H9 (cell line): ENCODE results near the gene RIOK3. TPM values are rescaled to one million over a fixed set of nuclear protein-coding genes. Genes with fewer than 3 reads are reported as not detected.

Source experiments
- DNase-seq: peaks from one replicate; pipeline ENCODE4 v3.0.0-alpha.2; 2017
- H2AFZ ChIP-seq: one replicate; pipeline ENCODE4 v1.6.1; 2013; ENCODE audit warnings: mild to moderate bottlenecking, low read length, control low read depth, moderate library complexity
- H2AK5ac ChIP-seq: 2 replicates; pipeline ENCODE4 v1.6.1; 2013; ENCODE audit warnings: low read length, control low read depth, mixed read lengths; ENCODE audit not compliant: insufficient read length
- H2BK120ac ChIP-seq: one replicate; pipeline ENCODE4 v1.6.1; 2013; ENCODE audit warnings: low read depth, mild to moderate bottlenecking, low read length, control low read depth, inconsistent platforms; ENCODE audit not compliant: poor library complexity, severe bottlenecking
- H2BK12ac ChIP-seq: 2 replicates; pipeline ENCODE4 v1.6.1; 2013; ENCODE audit warnings: low read length, control low read depth, mixed read lengths, low read depth; ENCODE audit not compliant: insufficient read length
- H2BK15ac ChIP-seq: 2 replicates; pipeline ENCODE4 v1.6.1; 2013; ENCODE audit warnings: low read depth, low read length, control low read depth
- H2BK20ac ChIP-seq: one replicate; pipeline ENCODE4 v1.6.1; 2013; ENCODE audit warnings: low read depth, mild to moderate bottlenecking, low read length, control low read depth, inconsistent platforms; ENCODE audit not compliant: poor library complexity, severe bottlenecking
- H2BK5ac ChIP-seq: 2 replicates; pipeline ENCODE4 v1.6.1; 2013; ENCODE audit warnings: low read length, control low read depth, mixed read lengths; ENCODE audit not compliant: insufficient read length
- H3K14ac ChIP-seq: 2 replicates; pipeline ENCODE4 v1.6.1; 2013; ENCODE audit warnings: low read length, control low read depth; ENCODE audit not compliant: insufficient read depth
- H3K18ac ChIP-seq: 2 replicates; pipeline ENCODE4 v1.6.1; 2013; ENCODE audit warnings: low read depth, mild to moderate bottlenecking, mixed read lengths, low read length, control low read depth; ENCODE audit not compliant: insufficient read length
- H3K23ac ChIP-seq: 2 replicates; pipeline ENCODE4 v1.6.1; 2013; ENCODE audit warnings: low read length, control low read depth, mixed read lengths, low read depth; ENCODE audit not compliant: insufficient read length
- H3K23me2 ChIP-seq: 2 replicates; pipeline ENCODE4 v1.6.1; 2013; ENCODE audit warnings: low read depth, mild to moderate bottlenecking, mixed read lengths, low read length, control low read depth; ENCODE audit not compliant: insufficient read length, poor library complexity, severe bottlenecking
- H3K27ac ChIP-seq: 2 replicates; pipeline ENCODE4 v1.5.1; 2013; ENCODE audit warnings: low read length, control low read depth, mixed read lengths, low read depth; ENCODE audit not compliant: insufficient read length
- H3K27me3 ChIP-seq: 2 replicates; pipeline ENCODE4 v1.6.1; 2013; ENCODE audit warnings: low read length, control low read depth, inconsistent platforms; ENCODE audit not compliant: insufficient read depth
- H3K4ac ChIP-seq: 2 replicates; pipeline ENCODE4 v1.6.1; 2013; ENCODE audit warnings: low read depth, mild to moderate bottlenecking, control low read depth, inconsistent platforms, low read length, moderate library complexity
- H3K4me1 ChIP-seq: 2 replicates; pipeline ENCODE4 v1.6.1; 2013; ENCODE audit warnings: low read length, control low read depth, inconsistent platforms; ENCODE audit not compliant: insufficient read depth
- H3K4me2 ChIP-seq: 2 replicates; pipeline ENCODE4 v1.6.1; 2013; ENCODE audit warnings: low read length, control low read depth, mixed read lengths; ENCODE audit not compliant: insufficient read length, insufficient read depth
- H3K56ac ChIP-seq: 2 replicates; pipeline ENCODE4 v1.6.1; 2013; ENCODE audit warnings: low read depth, mild to moderate bottlenecking, mixed read lengths, low read length, control low read depth; ENCODE audit not compliant: insufficient read length
- H3K79me1 ChIP-seq: 2 replicates; pipeline ENCODE4 v1.6.1; 2013; ENCODE audit warnings: low read depth, mild to moderate bottlenecking, moderate library complexity, low read length, control low read depth, inconsistent platforms; ENCODE audit not compliant: insufficient read depth, poor library complexity, severe bottlenecking
- H3K79me2 ChIP-seq: 2 replicates; pipeline ENCODE4 v1.6.1; 2013; ENCODE audit warnings: low read length, control low read depth, inconsistent platforms; ENCODE audit not compliant: insufficient read depth
- H3K9ac ChIP-seq: 2 replicates; pipeline ENCODE4 v1.6.1; 2013; ENCODE audit warnings: low read length, control low read depth, mixed read lengths; ENCODE audit not compliant: insufficient read length; ENCODE audit errors: extremely low read depth
- H3K9me3 ChIP-seq: one replicate; pipeline ENCODE4 v1.6.1; 2013; ENCODE audit warnings: low read depth, low read length, inconsistent platforms; ENCODE audit not compliant: control insufficient read depth
- H3T11ph ChIP-seq: one replicate; pipeline ENCODE4 v1.6.1; 2013; ENCODE audit warnings: mild to moderate bottlenecking, low read length, control low read depth, inconsistent platforms
- H4K20me1 ChIP-seq: one replicate; pipeline ENCODE4 v1.6.1; 2013; ENCODE audit not compliant: control insufficient read depth, insufficient read length, insufficient read depth
- H4K5ac ChIP-seq: 2 replicates; pipeline ENCODE4 v1.6.1; 2013; ENCODE audit warnings: low read depth, mild to moderate bottlenecking, mixed read lengths, low read length, control low read depth; ENCODE audit not compliant: insufficient read length
- H4K8ac ChIP-seq: replicated peaks from 2 replicates; pipeline ENCODE4 v1.6.1; 2013; ENCODE audit warnings: low read length, control low read depth, mixed read lengths, low read depth; ENCODE audit not compliant: insufficient read length
- H4K91ac ChIP-seq: 2 replicates; pipeline ENCODE4 v1.6.1; 2013; ENCODE audit warnings: low read depth, mild to moderate bottlenecking, moderate library complexity, mixed read lengths, low read length, control low read depth; ENCODE audit not compliant: insufficient read length
- H3K27ac Mint-ChIP-seq, 3 experiments: 2 replicates in 2 of 3; 3 replicates in 1 of 3; pipeline ENCODE4 v1.8.0; 2020 to 2021; ENCODE audit warnings: mixed read lengths in 3 of 3, mild to moderate bottlenecking in 1 of 3, moderate library complexity in 1 of 3
- H3K27me3 Mint-ChIP-seq: 2 replicates; pipeline ENCODE4 v1.8.0; 2021; ENCODE audit warnings: low read depth, mild to moderate bottlenecking, moderate library complexity, mixed read lengths
- H3K36me3 Mint-ChIP-seq, 3 experiments: 2 replicates in 2 of 3; 3 replicates in 1 of 3; pipeline ENCODE4 v1.8.0; 2020 to 2021; ENCODE audit warnings: low read depth in 3 of 3, mixed read lengths in 3 of 3; ENCODE audit not compliant: insufficient read depth in 1 of 3
- H3K4me1 Mint-ChIP-seq, 2 experiments: 2 replicates each; pipeline ENCODE4 v1.8.0; 2020; ENCODE audit warnings: mixed read lengths in 2 of 2
- H3K4me3 Mint-ChIP-seq, 2 experiments: 2 replicates in 1 of 2; 3 replicates in 1 of 2; pipeline ENCODE4 v1.8.0; 2020 to 2021; ENCODE audit warnings: mild to moderate bottlenecking in 2 of 2, mixed read lengths in 2 of 2, moderate library complexity in 1 of 2
- H3K9me3 Mint-ChIP-seq, 2 experiments: 2 replicates in 1 of 2; 3 replicates in 1 of 2; pipeline ENCODE4 v1.8.0; 2020; ENCODE audit warnings: mild to moderate bottlenecking in 2 of 2, mixed read lengths in 2 of 2, moderate library complexity in 1 of 2
- CTCF ChIP-seq: fragments of 200-600 bp; sonication (generic); conservative IDR thresholded peaks from 3 replicates; pipeline ENCODE4 v1.8.0; 2021; ENCODE audit warnings: antibody characterized with exemption, mild to moderate bottlenecking
- WGBS: extraction: QIAGEN DNeasy Blood & Tissue Kit; methylation state at CpG from one replicate; pipeline ENCODE4 v1.1.7; 2013; ENCODE audit warnings: missing lambda C conversion rate, low lambda C conversion rate, mixed read lengths; ENCODE audit not compliant: insufficient read length; ENCODE audit errors: extremely low coverage; 5-methylcytosine and 5-hydroxymethylcytosine counted together
- total RNA-seq: library from RNA; stranded (reverse); gene quantifications from 2 replicates; pipeline ENCODE4 v1.2.1, GENCODE V29; 2021

RIOK3 gene
- total RNA-seq, 1 experiment from 2014 or later: 34.6 TPM

- H2BK12ac ChIP-seq: no peak overlapping the region
- H4K8ac ChIP-seq: no peak overlapping the region
- peaks cover 19 to 23% of the 10 kb centered on the region in 2 experiments for H3K4me1 Mint-ChIP-seq
- H3K79me1 ChIP-seq: no peaks in the 10 kb centered on the region
- no peaks in the 10 kb centered on the region for H3K9me3 ChIP-seq
- H3T11ph ChIP-seq: no peak overlapping the region
- no peak overlapping the region for H3K27ac ChIP-seq
- H3K27me3 Mint-ChIP-seq: peaks cover 19% of the 10 kb centered on the region
- H3K4me1 ChIP-seq: no peaks in the 10 kb centered on the region
- H3K14ac ChIP-seq: no peak overlapping the region
- no peak overlapping the region for H2BK5ac ChIP-seq
- peaks cover 0 to 14% (median 8%) of the 10 kb centered on the region in 3 experiments; a peak in 4 of 7 replicates for H3K36me3 Mint-ChIP-seq
- H3K4me2 ChIP-seq: no peak overlapping the region
- DNase-seq: no peak
- no peak overlapping the region for H3K27ac Mint-ChIP-seq
- peak overlapping the region; percentile 89 to 92 for H3K4me3 Mint-ChIP-seq
- no peak overlapping the region for H3K23ac ChIP-seq
- no peak overlapping the region for H3K18ac ChIP-seq
- no peak overlapping the region for H4K91ac ChIP-seq
- H3K4ac ChIP-seq: no peak overlapping the region
- H3K56ac ChIP-seq: no peak overlapping the region
- WGBS: no CpG with 5 or more reads among the region's 3 CpGs
- peaks cover 3% of the 10 kb centered on the region for H3K23me2 ChIP-seq
- TF ChIP-seq CTCF: no peak
- H2BK15ac ChIP-seq: no peak overlapping the region
- H3K9ac ChIP-seq: no peak overlapping the region
- no peak overlapping the region for H2AFZ ChIP-seq
- no peak overlapping the region for H2BK120ac ChIP-seq
- H2BK20ac ChIP-seq: no peak overlapping the region
- H4K20me1 ChIP-seq: no peaks in the 10 kb centered on the region
- H3K9me3 Mint-ChIP-seq: no peaks in the 10 kb centered on the region
- H3K79me2 ChIP-seq: no peaks in the 10 kb centered on the region
- H2AK5ac ChIP-seq: no peak overlapping the region
- no peaks in the 10 kb centered on the region for H3K27me3 ChIP-seq
- no peak overlapping the region for H4K5ac ChIP-seq
These were observed 51.6 kb downstream of the RIOK3 start for GRCh38 chr18:23504720-23505119.
